HPDE6-E6E7 (cell line): Measurements from ENCODE around the gene PAK6.

Experiments used
- DNase-seq: peaks from one replicate; pipeline ENCODE4 v3.0.0; 2011; ENCODE audit warnings: missing footprints; ENCODE audit errors: extremely low spot score

Gene PAK6

DNA sequence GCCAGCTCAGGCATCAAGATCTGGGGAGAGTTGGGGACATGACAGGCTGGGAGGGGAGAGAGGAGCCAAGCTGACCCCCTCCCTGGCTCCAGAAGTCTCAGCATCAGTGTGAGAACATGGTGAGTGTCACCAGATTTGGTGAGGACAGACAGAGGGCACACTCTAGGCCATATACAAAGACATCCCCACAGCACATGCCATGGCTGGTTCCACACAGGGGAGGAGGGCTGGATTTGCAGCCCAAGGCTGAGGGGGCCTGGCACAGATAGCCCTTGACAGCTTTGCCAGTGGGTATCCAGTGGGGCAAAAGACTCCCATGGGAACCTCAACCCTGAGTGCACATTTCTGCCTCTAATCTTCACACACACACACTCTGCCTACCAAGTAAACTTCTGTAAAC, 54.1 kb downstream of the PAK6 start:
- no peak for DNase-seq

DNA sequence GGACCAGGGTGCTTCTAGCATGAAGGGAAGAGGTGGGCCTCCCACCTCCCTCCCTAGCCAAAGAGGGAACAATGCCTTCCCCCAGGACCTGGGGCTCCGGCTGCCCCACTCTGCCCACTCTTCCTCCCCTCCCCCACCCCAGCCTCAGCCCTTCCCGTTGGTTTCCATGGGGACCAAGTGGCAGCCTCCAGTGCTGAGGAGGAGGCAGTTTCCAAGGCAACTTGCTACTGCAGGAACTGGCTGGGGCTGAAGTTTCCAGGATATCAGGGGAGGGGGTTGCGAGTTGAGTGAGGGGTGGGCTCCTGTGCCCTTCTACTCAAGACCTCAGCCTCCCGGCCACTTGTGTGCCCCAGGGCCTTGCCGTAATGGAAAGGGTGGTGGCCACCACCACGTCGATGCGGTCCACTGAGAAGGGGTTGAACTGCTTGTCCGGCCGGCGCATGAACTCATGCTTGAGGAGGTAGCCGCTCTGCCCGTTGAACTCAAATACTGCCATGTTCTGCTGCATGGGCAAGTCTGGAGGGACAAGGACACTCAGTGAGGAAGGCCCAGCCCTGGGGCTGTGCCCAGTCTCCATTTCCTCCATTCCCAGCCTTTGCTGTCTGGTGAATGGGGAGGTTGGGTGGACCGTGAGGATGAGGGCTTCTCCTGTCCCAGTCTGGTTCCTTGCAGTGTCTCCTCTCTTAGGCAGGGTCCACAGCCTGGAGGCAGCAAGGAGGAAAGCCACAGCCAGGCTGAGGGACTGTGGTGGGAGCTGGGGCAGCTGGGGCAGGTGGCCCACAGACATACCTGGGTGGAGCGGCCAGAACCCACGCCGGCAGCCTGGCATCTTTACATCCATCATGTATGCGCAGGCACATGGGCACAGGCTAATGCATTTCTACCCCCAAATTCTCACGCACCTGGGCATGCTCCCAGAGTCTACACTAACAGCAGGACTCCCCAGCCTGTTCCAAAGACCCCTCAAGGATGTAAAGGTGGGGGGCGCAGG, 55.3 kb downstream of the PAK6 start:
- DNase-seq, result no peak

DNA sequence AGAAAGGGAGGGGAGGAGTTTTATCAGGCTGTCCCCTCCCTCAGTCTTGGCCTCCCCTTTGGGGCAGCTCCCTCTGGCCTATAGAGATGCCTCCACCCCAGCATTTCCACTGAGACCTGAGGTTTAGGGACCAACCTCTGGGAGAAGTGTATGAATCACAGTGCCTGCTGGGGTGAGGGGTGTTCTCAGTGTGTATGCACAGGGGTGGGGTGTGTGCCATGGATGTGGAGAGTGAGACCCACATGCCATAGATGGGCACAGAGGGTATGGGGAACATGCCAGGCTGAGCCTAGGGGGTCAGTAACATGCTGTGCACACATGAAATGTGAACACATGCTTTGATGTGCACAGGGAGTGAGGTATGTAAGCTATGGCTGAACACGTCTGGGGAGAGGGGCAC, 56.4 kb downstream of the PAK6 start:
- DNase-seq, result no peak

DNA sequence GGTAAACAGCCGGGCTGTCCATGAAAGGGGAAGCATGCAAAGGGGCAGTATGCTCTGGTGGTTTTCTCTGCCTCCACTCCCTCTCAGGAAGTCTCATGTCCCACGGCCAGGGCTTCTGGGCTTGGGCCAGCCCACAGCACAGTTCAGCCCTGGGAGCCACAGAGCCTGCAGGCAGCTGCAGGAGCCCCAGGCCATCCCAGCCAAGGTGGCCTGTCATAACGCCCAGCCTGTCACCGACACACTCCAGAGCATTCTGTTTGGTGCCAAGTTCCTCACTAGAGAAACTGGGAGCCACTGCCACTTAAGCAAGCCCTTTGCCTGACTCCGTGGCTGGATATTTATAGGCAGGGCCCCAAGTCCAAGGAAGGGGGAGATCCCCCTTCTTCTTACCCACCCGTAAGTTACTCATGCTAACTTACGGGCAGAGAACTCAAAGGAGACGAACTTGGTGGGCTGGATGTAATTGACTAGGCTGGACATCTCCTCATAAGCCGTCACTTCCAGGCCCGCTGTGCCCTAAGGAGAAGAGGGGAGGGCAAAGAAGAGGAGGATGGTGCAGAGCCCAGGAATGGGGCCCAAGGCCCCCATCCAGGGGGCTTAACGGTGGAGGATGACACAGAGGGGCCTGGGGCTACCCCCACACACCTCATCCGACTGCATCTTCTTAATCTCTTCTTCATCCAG, 57.2 kb downstream of the PAK6 start:
- no peak for DNase-seq

DNA sequence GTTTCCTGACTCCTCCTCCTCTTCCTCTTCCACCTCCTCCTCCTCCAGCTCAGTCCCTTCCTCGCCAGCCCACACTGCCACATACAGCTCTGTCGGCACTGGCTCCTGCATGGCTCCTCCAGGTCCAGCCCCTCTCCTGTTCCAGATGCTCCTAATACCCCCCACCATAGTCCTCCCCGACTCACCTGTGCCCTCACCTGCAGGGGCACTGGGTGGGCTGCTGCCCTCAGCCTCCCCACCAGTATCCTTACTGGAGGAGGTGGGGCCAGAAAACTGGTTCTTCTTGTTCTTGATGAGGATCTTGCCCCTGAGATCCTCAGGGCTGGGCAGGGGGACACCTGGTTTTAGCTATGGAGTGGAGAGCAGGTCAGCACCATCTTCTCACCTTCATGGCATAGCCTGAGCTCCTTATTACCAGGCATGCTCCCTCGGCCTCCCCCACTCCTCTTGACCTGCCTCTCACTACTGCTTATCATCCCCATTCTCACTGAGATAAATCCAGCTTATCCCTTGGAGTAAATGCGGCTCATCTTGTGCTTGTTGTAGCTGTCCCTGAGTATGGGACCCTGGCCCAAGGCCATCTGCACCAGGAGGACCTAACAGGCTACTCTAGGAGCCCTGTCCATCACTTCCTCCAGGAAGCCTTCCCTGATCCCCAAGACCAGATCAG, 57.8 kb downstream of the PAK6 start:
- DNase-seq, result no peak

DNA sequence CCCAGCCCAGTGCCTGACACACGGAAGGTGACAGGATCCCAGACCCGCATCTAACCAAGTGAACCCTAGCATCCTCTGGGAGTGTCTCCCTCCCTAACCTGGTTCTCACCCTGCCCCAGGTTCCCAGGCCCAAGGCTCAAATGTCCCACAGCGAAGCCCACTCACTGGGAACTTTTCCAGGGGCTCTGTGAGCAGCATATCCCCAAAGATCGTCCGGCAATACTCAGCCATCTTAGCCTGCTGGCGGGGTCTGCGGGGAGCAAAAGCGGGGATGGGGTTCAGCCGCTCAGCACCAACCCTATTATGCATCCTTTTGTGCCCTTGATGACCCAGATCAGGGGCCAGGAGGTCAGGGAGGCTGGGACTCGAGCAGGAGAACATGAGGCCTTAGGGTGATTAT, 58.5 kb downstream of the PAK6 start:
- no peak for DNase-seq

DNA sequence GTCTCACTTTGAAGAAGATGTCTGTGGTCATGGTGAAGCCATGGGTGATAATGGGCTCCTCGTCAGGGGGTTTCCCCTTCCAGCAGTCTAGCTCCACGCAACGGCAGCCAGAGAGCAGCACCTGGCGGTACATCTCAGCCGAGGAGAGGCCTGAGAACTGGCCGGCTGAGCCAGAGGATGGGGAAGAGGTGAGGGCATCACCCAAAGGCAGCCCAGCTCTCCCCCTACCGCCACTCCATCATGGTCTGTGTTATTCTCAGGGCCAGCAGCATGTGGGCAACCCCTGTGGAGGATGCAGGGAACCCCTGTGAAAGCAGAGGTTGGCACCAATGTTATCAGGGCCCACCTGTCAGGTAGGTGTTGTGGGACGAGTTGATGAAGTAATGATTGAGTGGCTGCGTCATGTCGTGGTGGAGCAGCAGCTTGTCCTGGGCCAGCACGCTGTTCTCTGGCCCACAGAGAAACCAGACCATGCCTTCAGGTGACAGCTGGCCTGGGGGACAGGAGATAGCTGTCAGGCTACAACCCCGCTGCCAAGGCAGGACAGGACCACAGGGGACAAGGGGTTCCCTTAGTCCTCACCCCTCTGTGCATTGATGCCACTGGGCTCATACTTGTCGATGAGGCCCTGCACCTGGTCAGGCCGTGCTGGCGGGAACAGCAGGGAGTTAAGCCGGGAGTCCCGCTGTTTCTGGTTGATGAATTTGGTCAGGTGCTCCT, 59.5 kb downstream of the PAK6 start:
- no peak for DNase-seq

DNA sequence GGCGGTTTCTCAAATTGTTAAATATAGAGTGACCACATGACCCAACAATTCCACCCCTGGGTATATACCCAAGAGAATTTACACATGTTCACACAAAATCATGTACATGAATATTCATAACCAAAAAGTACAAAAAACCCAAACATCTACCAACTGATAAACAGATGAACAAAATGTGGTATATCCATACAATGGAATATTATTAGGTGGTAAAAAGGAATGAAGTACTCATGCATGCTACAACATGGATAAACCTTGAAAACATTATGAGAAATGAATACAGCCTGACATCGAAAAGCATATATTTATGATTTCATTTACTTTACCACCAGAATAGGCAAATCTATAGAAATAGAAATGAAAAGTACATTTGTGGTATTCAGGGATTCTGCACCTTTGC, 61.5 kb downstream of the PAK6 start:
- DNase-seq, result no peak

DNA sequence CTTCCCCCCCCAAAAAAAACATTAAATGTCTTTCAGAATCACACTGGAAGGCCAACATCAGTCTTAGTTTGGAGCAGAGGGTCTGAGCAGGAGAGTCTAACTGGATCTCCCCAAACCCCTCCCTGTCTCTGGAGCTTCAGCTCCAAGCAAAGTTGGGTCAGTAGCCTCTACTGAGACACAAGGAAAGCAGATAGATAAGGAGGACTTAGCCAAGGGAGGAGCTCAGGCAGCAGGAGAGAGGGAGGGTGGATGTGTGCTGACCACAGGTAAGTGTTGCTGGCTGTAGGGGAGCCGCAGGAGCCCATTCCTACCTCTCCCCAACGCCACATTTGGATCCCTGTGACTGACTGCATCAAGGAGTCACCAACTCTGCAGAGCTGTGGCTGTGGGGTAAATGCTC, 61.9 kb downstream of the PAK6 start:
- no peak for DNase-seq

DNA sequence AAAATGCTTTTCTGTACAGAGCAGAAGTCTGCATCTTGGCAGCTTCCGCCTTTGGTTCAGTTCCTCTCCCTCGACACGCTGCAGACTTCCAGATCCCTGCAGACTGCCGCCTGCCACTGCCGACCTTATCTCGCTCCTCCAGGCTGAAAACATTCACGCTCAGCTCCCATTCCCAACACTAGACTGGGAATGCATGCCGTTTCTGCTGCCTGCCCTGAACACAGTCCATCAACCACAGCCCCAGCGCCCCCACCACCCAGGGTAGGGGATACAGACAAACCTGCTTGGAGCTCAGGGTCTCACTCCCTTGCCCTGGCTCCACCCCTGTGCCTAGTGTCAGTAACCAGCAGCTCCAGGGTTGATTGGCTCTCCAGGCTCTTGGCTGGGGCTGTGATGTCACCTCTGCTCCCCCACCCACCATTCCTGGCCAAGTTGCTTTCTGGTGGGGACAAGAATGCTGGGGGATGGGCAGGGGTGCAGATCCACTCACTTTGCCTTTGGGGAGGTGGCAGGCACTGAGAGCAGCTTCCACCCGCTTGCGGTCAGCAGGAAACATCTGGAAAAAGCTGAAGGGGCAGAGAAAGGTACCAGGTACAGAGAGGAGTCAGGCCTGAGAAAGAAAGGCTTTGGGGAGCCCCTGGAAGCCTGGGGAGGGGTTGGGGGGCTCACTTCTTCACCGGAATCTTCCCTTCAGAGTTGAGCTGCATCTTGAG, 62.8 kb downstream of the PAK6 start:
- no peak for DNase-seq

DNA sequence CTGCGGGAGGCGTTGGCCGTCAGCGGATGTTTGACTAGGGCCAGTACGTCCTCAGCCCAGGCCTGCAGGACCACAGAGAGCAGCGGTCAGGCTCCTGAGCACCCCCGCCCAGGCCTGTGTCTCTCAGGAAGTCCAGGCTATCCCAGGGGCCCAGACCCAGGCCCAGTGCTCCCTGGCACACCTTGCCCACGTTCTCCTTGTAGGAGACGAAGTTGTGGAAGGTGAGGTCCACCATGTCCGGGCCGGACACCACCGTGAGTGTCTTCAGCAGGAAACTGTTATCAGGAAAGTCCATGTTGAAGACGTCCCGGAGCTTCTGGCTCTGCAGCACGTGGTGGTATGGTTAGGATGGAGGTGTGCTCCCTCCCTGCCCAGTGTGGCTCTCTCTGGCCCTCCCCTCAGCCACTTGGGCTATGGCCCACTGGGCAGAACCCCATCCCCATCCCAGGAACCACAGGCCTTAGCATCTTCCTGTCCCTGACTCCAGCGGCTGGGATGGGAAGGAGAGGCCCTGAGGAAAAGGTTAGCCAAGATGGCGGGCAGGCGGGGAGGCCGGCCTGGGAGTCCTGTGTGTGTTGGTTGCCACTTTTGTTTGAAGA, 63.5 kb downstream of the PAK6 start:
- DNase-seq, result no peak

DNA sequence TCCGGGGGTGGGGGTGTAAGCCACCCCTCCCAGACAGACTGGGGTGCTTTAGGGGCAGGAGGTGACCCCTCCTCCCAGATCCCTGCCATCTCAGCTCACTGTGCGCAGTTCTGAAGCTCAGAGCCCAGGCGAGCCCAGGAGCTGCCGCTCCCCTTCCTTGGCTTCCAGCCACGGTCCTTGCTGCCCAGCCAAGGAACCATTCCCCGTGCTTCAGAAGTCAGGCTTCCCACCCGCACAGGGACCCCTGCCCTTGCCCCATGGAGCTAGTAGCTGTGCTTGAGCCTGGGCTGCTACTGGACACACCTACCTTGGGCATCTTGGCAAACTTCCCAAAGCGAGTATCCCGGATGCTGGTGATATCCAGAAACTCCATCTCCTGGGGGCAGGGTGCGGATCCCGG, 64.1 kb downstream of the PAK6 start:
- no peak for DNase-seq

DNA sequence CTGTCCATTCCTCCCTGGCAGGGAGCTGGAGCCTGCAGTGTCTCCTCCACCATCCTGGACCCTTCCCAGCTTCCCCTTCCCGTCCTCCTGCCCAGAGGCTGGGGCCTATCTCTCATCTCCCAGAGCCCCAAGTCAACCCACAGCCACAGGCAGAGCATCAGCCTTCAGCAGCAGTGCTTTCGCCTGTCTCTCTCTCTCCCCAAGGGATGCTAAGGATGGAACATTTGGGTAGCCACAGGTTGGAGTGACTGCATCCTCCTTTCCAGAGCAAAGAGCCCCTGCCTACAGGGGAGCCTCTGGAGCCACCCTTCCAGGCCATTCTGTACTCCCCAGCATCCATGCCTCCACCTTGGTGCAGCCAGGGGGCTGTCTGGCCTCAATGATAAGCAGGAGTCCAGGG, 64.7 kb downstream of the PAK6 start:
- DNase-seq, result no peak

DNA sequence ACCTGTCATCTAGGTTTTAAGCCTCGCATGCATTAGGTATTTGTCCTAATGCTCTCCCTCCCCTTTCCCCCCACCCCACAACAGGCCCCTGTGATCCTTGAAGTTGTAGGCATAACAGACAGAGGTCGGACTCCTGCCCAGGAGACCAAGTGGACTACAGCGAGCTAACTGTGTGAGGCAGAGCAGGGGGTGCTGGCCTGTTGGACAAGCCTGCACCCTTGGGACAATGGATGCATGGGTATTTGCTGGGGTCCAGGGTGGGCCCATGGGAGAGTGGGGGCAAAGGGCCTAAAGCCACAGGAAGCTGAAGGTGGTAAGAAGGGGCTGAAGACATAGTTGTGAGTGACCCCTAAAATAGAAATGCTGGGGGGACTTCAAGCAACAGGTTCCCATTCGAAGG, 66.4 kb downstream of the PAK6 start:
- DNase-seq, result no peak

DNA sequence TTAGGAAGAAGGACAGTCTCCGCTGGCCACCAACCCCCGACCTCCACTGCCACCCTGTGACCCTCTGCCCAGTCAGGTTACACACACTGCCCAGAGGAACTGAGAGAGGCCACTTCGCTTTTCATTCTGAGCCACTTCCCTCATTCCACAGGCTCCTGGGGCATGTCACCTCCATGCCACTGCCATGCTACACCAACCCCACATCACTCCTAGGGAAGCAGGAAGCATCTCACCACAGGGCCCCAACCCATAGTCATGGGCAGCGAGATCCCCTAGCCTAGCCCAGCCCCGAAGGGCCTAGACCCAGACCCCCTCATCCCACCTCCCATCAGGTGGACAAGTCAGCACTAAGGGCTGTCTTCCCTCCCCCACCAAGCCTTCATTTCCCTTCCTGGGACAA, 67.5 kb downstream of the PAK6 start:
- no peak for DNase-seq

DNA sequence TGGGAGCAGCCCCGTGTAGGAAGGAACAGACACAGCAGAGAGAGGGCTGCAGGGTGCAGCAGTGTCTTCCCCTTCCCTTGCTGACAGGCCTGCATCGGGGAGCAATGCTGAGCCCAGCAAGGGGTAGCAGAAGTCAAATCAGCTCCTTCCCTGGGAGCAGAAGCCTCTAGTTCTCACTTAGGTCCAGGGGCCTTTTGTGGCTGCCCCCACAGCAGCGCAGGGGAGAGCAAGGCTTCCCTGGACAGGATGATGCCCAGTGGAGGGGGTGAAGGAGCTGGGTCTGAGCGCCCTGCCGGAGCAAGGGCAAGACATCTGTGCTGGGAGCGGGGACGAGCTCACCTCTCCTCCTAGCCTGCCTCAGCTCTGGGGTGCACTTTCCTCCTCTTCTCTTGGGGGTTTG, 68.0 kb downstream of the PAK6 start:
- no peak for DNase-seq

DNA sequence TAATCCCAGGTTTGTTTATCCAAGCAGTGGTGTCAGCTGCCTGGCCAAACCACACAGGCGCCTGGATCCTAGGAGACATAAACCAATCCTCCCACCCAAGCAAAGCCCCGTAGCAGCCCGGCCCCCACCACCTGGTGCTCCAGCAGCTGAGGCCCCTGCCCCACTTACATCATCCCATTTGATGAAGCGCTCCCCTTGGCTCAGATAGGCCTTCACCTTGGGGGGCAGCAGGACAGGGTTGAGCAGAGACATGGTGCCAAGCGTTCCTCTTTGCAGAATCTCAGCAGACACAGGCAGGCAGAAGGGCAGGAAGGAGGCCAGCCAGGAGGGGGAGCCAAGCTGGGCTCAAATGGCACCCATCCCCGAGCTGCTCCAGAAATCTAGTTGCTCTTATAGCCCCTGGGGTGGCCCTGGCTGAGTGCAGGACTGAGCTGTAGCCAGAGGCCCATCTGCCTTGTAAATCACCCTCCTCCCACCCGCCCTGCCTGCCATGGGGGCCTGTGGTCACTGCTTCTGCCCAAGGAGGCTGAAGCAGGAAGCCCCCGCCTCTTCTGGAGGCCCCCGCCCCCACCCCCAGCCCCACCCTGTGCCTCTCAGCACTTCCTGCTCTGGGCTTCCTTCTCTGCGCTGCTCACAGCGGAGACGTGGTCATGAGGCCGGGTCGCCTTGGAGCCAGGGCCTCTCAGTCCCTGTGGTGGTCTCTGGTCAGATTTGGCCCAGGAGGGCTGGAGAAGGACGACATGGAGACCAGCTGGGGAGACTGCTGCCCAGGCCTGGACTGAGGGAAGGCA, 68.8 kb downstream of the PAK6 start, which contains the start of gene PLCB2:
Gene PLCB2, minus strand, starts transcription at position 515 of the 791 bp plus-strand sequence. Its CDS starts 263 bp downstream, at position 252.
- no peak for DNase-seq

DNA sequence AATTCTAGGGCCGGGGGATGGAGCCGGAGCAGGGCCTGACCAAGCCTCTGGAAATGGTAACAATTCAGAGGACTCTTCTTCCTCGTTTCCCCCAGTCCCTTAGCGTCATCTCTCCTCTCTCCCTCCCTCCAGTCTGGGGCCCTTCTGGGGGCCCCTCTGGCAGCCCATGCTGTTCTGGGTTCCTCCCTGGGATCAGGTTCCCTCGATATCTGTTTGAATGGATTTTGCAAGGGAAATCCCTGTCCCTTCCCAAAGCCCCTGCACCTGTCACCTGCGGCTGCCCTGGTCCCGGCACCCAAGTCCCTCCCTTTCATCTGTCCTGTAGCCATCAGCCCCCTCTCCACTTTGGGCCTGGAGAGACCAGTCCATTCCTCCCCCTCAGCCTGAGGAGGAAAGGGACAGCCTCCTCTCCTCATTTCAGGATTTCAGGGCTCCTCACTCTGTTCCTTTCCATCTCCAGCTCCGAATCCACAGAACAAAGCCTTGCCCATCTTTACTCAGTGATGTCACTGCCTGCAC, 70.5 kb downstream of the PAK6 start:
- no peak for DNase-seq
